ENCODE measurements around the gene PRDX2. TPM values are rescaled to one million over a fixed set of nuclear protein-coding genes. Genes with fewer than 3 reads are reported as not detected.

Gene PRDX2
- total RNA-seq, 1 donor from 2014 or later, result 215 TPM

- Mint-ChIP-seq H3K9me3 (ENCODE audit: unreplicated experiment) (no peaks in the 10 kb centered on the region), H3K36me3 (ENCODE audit: low read depth, unreplicated experiment) (peaks cover 6% of the 10 kb centered on the region), H3K27ac (ENCODE audit: unreplicated experiment) (no peak overlapping the region), H3K4me1 (ENCODE audit: unreplicated experiment) (no peaks in the 10 kb centered on the region), H3K4me3 (ENCODE audit: unreplicated experiment) (no peak overlapping the region), H3K27me3 (ENCODE audit: unreplicated experiment) (peaks cover 4% of the 10 kb centered on the region)
- no peak for DNase-seq (ENCODE audit: low spot score)
- no peak for TF ChIP-seq CTCF (IDR thresholded peaks at IDR 0.05; ENCODE audit: unreplicated experiment)
These were observed 13.5 kb upstream of the PRDX2 start for GRCh38 chr19:12815088-12815487.

GRCh38 chr19:12806242-12807081, 4.9 kb upstream of the PRDX2 start, which contains the start of gene RNASEH2A:
RNASEH2A (plus strand) TSS chr19:12806584; CDS start chr19:12806674, 90 bp downstream.
- no peak for TF ChIP-seq CTCF (IDR thresholded peaks at IDR 0.05; ENCODE audit: unreplicated experiment)
- Mint-ChIP-seq H3K27me3 (ENCODE audit: unreplicated experiment) (peaks cover 14% of the 10 kb centered on the region), H3K27ac (ENCODE audit: unreplicated experiment) (no peak within 1 kb of the TSS), H3K4me1 (ENCODE audit: unreplicated experiment) (peaks cover 13% of the 10 kb centered on the region), H3K4me3 (ENCODE audit: unreplicated experiment) (peak within 1 kb of the TSS; percentile 94), H3K36me3 (ENCODE audit: low read depth, unreplicated experiment) (peaks cover 4% of the 10 kb centered on the region), H3K9me3 (ENCODE audit: unreplicated experiment) (peaks cover 4% of the 10 kb centered on the region)
- peak; percentile 89 for DNase-seq (ENCODE audit: low spot score)

- Mint-ChIP-seq H3K9me3 (ENCODE audit: unreplicated experiment) (peaks cover 4% of the 10 kb centered on the region), H3K4me3 (ENCODE audit: unreplicated experiment) (no peak overlapping the region), H3K27me3 (ENCODE audit: unreplicated experiment) (peaks cover 16% of the 10 kb centered on the region), H3K36me3 (ENCODE audit: low read depth, unreplicated experiment) (peaks cover 8% of the 10 kb centered on the region), H3K27ac (ENCODE audit: unreplicated experiment) (no peak overlapping the region), H3K4me1 (ENCODE audit: unreplicated experiment) (peaks cover 19% of the 10 kb centered on the region)
- DNase-seq (ENCODE audit: low spot score), result no peak
- no peak for TF ChIP-seq CTCF (IDR thresholded peaks at IDR 0.05; ENCODE audit: unreplicated experiment)
These were observed 2.5 kb upstream of the PRDX2 start for GRCh38 chr19:12804051-12804450.

- peaks cover 3% of the 10 kb centered on the region for H3K36me3 Mint-ChIP-seq (ENCODE audit: low read depth, unreplicated experiment)
- H3K9me3 Mint-ChIP-seq (ENCODE audit: unreplicated experiment), result no peaks in the 10 kb centered on the region
- peaks cover 16% of the 10 kb centered on the region for H3K27me3 Mint-ChIP-seq (ENCODE audit: unreplicated experiment)
- peak overlapping the region; percentile 4 for H3K27ac Mint-ChIP-seq (ENCODE audit: unreplicated experiment)
- no peak for TF ChIP-seq CTCF (IDR thresholded peaks at IDR 0.05; ENCODE audit: unreplicated experiment)
- DNase-seq (ENCODE audit: low spot score), result no peak
- H3K4me1 Mint-ChIP-seq (ENCODE audit: unreplicated experiment), result peaks cover 16% of the 10 kb centered on the region
- peak overlapping the region; percentile 84 for H3K4me3 Mint-ChIP-seq (ENCODE audit: unreplicated experiment)
These were observed 887 bp upstream of the PRDX2 start for GRCh38 chr19:12802267-12803106.
